IMR-90 (cell line): ENCODE measurements around the gene MYO1D. TPM values are rescaled to one million over a fixed set of nuclear protein-coding genes. Genes with fewer than 3 reads are reported as not detected.
"Not testable (repeated sequence)": the region's sequence is repeated elsewhere in the genome, so short reads cannot be mapped to it uniquely, and the experiment has no call there.

Experiments used
- ATAC-seq: fragments of 200-7000 bp; cut with Tn5 transposase; 2 replicates; pipeline ENCODE4 v1.9.1; 2020; ENCODE audit warnings: low read depth, mild to moderate bottlenecking, moderate library complexity
- BruUV-seq: library from RNA; stranded (reverse); fragments of 400-500 nt; replicated peaks from 2 replicates; lab custom pipeline; 2021; lab: Mats Ljungman, UMichigan
- CTCF ChIA-PET: fragments of 300-600 bp; formaldehyde crosslinking; extraction: SDS; loops from one replicate; lab custom pipeline; 2021; ENCODE audit warnings: antibody characterized with exemption; lab: Yijun Ruan, JAX
- POLR2A ChIA-PET: fragments of 300-600 bp; sonication (Branson Sonifier 250); formaldehyde crosslinking; loops from one replicate; lab custom pipeline; 2022; ENCODE audit warnings: antibody characterized with exemption; ENCODE audit not compliant: unreplicated experiment; lab: Charles Lee
- DNase-seq: peaks from one replicate; pipeline ENCODE4 v3.0.0; 2013
- H2AFZ ChIP-seq: replicated peaks from 2 replicates; pipeline ENCODE3; 2013; ENCODE audit warnings: low read length, mild to moderate bottlenecking; ENCODE audit not compliant: poor library complexity
- H2AK5ac ChIP-seq: 2 replicates; pipeline ENCODE4 v1.6.1; 2013; ENCODE audit warnings: low read depth, low read length, inconsistent platforms
- H2AK9ac ChIP-seq: replicated peaks from 2 replicates; pipeline ENCODE3; 2013; ENCODE audit warnings: mild to moderate bottlenecking, low read depth, low read length, moderate library complexity; ENCODE audit not compliant: poor library complexity
- H2BK120ac ChIP-seq: 2 replicates; pipeline ENCODE4 v1.6.1; 2013; ENCODE audit warnings: low read depth, low read length, inconsistent platforms
- H2BK15ac ChIP-seq: 3 replicates; pipeline ENCODE4 v1.6.1; 2013; ENCODE audit warnings: low read depth, low read length, inconsistent platforms
- H2BK20ac ChIP-seq: 2 replicates; pipeline ENCODE4 v1.6.1; 2013; ENCODE audit warnings: low read depth, mild to moderate bottlenecking, inconsistent platforms, low read length, moderate library complexity
- H2BK5ac ChIP-seq: 2 replicates; pipeline ENCODE4 v1.6.1; 2013; ENCODE audit warnings: mild to moderate bottlenecking, low read depth, low read length, inconsistent platforms; ENCODE audit not compliant: poor library complexity, severe bottlenecking
- H3K14ac ChIP-seq: replicated peaks from 2 replicates; pipeline ENCODE4 v1.6.1; 2013; ENCODE audit warnings: low read depth, low read length, inconsistent platforms
- H3K18ac ChIP-seq: 2 replicates; pipeline ENCODE4 v1.6.1; 2013; ENCODE audit warnings: low read depth, low read length, control low read depth
- H3K23ac ChIP-seq: 2 replicates; pipeline ENCODE4 v1.6.1; 2013; ENCODE audit warnings: low read depth, low read length, inconsistent platforms
- H3K27ac ChIP-seq: 2 replicates; pipeline ENCODE4 v1.5.1; 2013; ENCODE audit warnings: mild to moderate bottlenecking, control low read depth, low read length; ENCODE audit not compliant: insufficient read depth
- H3K27me3 ChIP-seq: 2 replicates; pipeline ENCODE4 v1.6.1; 2013; ENCODE audit warnings: low read length; ENCODE audit not compliant: control insufficient read depth, insufficient read depth
- H3K36me3 ChIP-seq: 2 replicates; pipeline ENCODE4 v1.6.1; 2013; ENCODE audit warnings: low read length, mixed read lengths; ENCODE audit not compliant: control insufficient read depth, insufficient read depth
- H3K4ac ChIP-seq: 2 replicates; pipeline ENCODE4 v1.6.1; 2013; ENCODE audit warnings: low read depth, low read length, inconsistent platforms
- H3K4me1 ChIP-seq: 2 replicates; pipeline ENCODE4 v1.6.1; 2013; ENCODE audit warnings: low read length, mixed read lengths; ENCODE audit not compliant: control insufficient read depth, insufficient read depth
- H3K4me2 ChIP-seq: 2 replicates; pipeline ENCODE4 v1.6.1; 2013; ENCODE audit warnings: low read depth, mild to moderate bottlenecking, control low read depth, low read length, moderate library complexity
- H3K4me3 ChIP-seq: 2 replicates; pipeline ENCODE4 v1.5.1; 2013; ENCODE audit warnings: low read depth, mild to moderate bottlenecking, control low read depth, low read length, moderate library complexity; ENCODE audit not compliant: insufficient read depth
- H3K56ac ChIP-seq: 2 replicates; pipeline ENCODE4 v1.6.1; 2013; ENCODE audit warnings: low read length, inconsistent platforms; ENCODE audit not compliant: insufficient read depth; ENCODE audit errors: extremely low read depth
- H3K79me1 ChIP-seq, 2 experiments: 2 replicates each; pipeline ENCODE4 v1.6.1; 2013; ENCODE audit warnings: low read length in 2 of 2, inconsistent platforms in 1 of 2, low read depth in 1 of 2
- H3K9ac ChIP-seq: 2 replicates; pipeline ENCODE4 v1.6.1; 2013; ENCODE audit warnings: low read depth, low read length, control low read depth
- H3K9me1 ChIP-seq: 2 replicates; pipeline ENCODE4 v1.6.1; 2013; ENCODE audit warnings: low read length, inconsistent platforms; ENCODE audit not compliant: insufficient read depth
- H3K9me3 ChIP-seq: 2 replicates; pipeline ENCODE4 v1.6.1; 2013; ENCODE audit warnings: low read length; ENCODE audit not compliant: control insufficient read depth, insufficient read depth
- H4K20me1 ChIP-seq: 2 replicates; pipeline ENCODE4 v1.6.1; 2013; ENCODE audit warnings: low read length, inconsistent platforms; ENCODE audit not compliant: insufficient read depth
- H4K5ac ChIP-seq: 2 replicates; pipeline ENCODE4 v1.6.1; 2013; ENCODE audit warnings: mild to moderate bottlenecking, low read depth, low read length, control low read depth
- H4K8ac ChIP-seq, 2 experiments: 2 replicates each; pipeline ENCODE4 v1.6.1; 2013; ENCODE audit warnings: low read depth in 2 of 2, low read length in 2 of 2, control low read depth in 1 of 2, inconsistent platforms in 1 of 2
- H4K91ac ChIP-seq: 2 replicates; pipeline ENCODE4 v1.6.1; 2013; ENCODE audit warnings: low read depth, low read length, inconsistent platforms; ENCODE audit not compliant: insufficient read depth
- BHLHE40 ChIP-seq: fragments of 150-350 bp; IDR thresholded peaks from 2 replicates; pipeline ENCODE4 v1.6.1; 2016; ENCODE audit warnings: mild to moderate bottlenecking, low read depth, low read length
- NFE2L2 ChIP-seq: fragments of 150-350 bp; IDR thresholded peaks from 2 replicates; pipeline ENCODE4 v1.6.1; 2016; ENCODE audit warnings: low read depth, mild to moderate bottlenecking, low read length
- POLR2A ChIP-seq: IDR thresholded peaks from 2 replicates; pipeline ENCODE4 v1.6.1; 2012; ENCODE audit warnings: mild to moderate bottlenecking, low read depth, low read length
- RAD21 ChIP-seq: IDR thresholded peaks from 2 replicates; pipeline ENCODE4 v1.6.1; 2012; ENCODE audit warnings: low read length, improper control_type of control experiment
- WGBS, 2 experiments: methylation state at CpG; one replicate each; pipeline versions ENCODE4 v1.1.5 to v1.1.7; 2013; ENCODE audit warnings: missing lambda C conversion rate in 2 of 2; ENCODE audit not compliant: insufficient read length in 1 of 2; ENCODE audit errors: extremely low coverage in 2 of 2; 5-methylcytosine and 5-hydroxymethylcytosine counted together
- dilution Hi-C: fragments of 300-500 bp; cut with HindIII; formaldehyde crosslinking; loops from one replicate; pipeline ENCODE4 v1.14.3; 2018; ENCODE audit warnings: low sequenced_read_pairs; ENCODE audit not compliant: unreplicated experiment
- in situ Hi-C: fragments of 300-500 bp; cut with MboI; formaldehyde crosslinking; loops from 3 replicates; pipeline ENCODE4 v1.14.3; 2019; ENCODE audit warnings: low sequenced_read_pairs, inconsistent platforms, mixed read lengths
- intact Hi-C: fragments of 100-400 bp; cut with micrococcal nuclease; formaldehyde crosslinking; loops from 2 replicates; pipeline ENCODE4 v1.10.0; 2022
- polyA plus RNA-seq, 3 experiments: library from polyadenylated mRNA; depleted of rRNA; stranded (reverse); fragments of >200 nt; gene quantifications; 2 replicates each; pipeline ENCODE4 v1.2.3, GENCODE V29; 2012; ENCODE audit warnings: low replicate concordance in 1 of 3
- total RNA-seq: library from RNA; depleted of rRNA; stranded (reverse); fragments of >200 nt; gene quantifications from 2 replicates; pipeline ENCODE4 v1.2.3, GENCODE V29; 2012

The MYO1D gene
- total and polyA plus RNA-seq, 2 of the 4 experiments (the other 2 are of a cell fraction): 0.63 to 0.90 TPM

DNA sequence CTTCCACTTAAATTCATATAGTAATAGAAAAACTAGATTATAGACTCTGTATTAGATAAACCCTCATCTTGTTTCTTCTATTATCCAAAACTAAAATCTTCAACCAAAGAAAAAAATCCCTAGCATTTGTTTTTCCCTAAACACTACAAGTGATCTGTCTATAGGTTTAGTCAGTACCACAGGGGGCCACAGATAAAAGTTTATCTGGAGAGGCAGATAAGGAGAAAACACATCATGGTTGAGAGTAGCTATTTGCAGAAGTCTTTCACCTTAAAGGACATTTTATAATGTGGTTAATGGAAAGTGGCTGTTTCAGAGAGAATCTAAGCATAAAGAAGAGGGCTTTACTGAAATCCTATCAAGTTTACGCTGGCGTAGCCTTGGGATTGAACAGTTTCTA lies 230.0 kb downstream of the MYO1D start:
- no peak overlapping the region for H2BK15ac ChIP-seq
- in situ Hi-C loops: no loop called here
- H3K9ac ChIP-seq: no peak overlapping the region
- no peak overlapping the region for H3K4me3 ChIP-seq
- CTCF ChIA-PET: interaction anchor here (0.5 to 1.3 kb wide), 2 partner anchors 12 to 35 kb away, joined by 4 to 5 read pairs; no protein-coding TSS in a partner anchor
- ATAC-seq: no peak
- H3K4ac ChIP-seq: no peak overlapping the region
- H3K18ac ChIP-seq: no peak overlapping the region
- H2AFZ ChIP-seq: no peak overlapping the region
- TF ChIP-seq POLR2A (no peak), BHLHE40 (no peak), NFE2L2 (no peak), RAD21 (no peak)
- no peaks in the 10 kb centered on the region for H3K79me1 ChIP-seq
- no peak overlapping the region for H4K5ac ChIP-seq
- H2AK9ac ChIP-seq: no peak overlapping the region
- POLR2A ChIA-PET: no interaction called here
- DNase-seq: no peak
- H4K91ac ChIP-seq: no peak overlapping the region
- 88% methylated on average over 2 of the region's 2 CpGs; no CpG with 5 or more reads in 1 of the 2 experiments for WGBS, 2 experiments
- H3K36me3 ChIP-seq: no peaks in the 10 kb centered on the region
- intact Hi-C loops: no loop called here
- no peaks in the 10 kb centered on the region for H3K9me3 ChIP-seq
- no peak overlapping the region for H3K56ac ChIP-seq
- no peak overlapping the region for H4K8ac ChIP-seq
- H4K20me1 ChIP-seq: no peaks in the 10 kb centered on the region
- H3K14ac ChIP-seq: no peak overlapping the region
- H3K9me1 ChIP-seq: no peaks in the 10 kb centered on the region
- no peak overlapping the region for H2AK5ac ChIP-seq
- BruUV-seq: no TSS peak
- dilution Hi-C loops: no loop called here
- no peak overlapping the region for H3K4me2 ChIP-seq
- no peaks in the 10 kb centered on the region for H3K4me1 ChIP-seq
- H3K27ac ChIP-seq: no peak overlapping the region
- no peak overlapping the region for H2BK5ac ChIP-seq
- H3K23ac ChIP-seq: no peak overlapping the region
- H2BK20ac ChIP-seq: no peak overlapping the region
- H2BK120ac ChIP-seq: no peak overlapping the region
- no peaks in the 10 kb centered on the region for H3K27me3 ChIP-seq

- H2BK120ac ChIP-seq, BruUV-seq, H3K79me1 ChIP-seq, H2BK20ac ChIP-seq, CTCF ChIA-PET, intact Hi-C loops, dilution Hi-C loops, in situ Hi-C loops, H3K27ac ChIP-seq, H3K14ac ChIP-seq, H2BK5ac ChIP-seq, H2BK15ac ChIP-seq, H3K56ac ChIP-seq, ATAC-seq, H3K23ac ChIP-seq, H3K4me2 ChIP-seq, POLR2A ChIA-PET, H2AK5ac ChIP-seq, H2AFZ ChIP-seq, H4K8ac ChIP-seq, H3K18ac ChIP-seq, H3K9me1 ChIP-seq, H3K27me3 ChIP-seq, H4K5ac ChIP-seq, H3K4me1 ChIP-seq, H3K4me3 ChIP-seq, H4K91ac ChIP-seq, H3K36me3 ChIP-seq, H3K9me3 ChIP-seq, H3K4ac ChIP-seq, H2AK9ac ChIP-seq, H4K20me1 ChIP-seq, H3K9ac ChIP-seq, DNase-seq: not testable (repeated sequence)
- no CpG with 5 or more reads among the region's 2 CpGs for WGBS, 2 experiments
Observed at GRCh38 chr17:32641514-32641913, 235.4 kb downstream of the MYO1D start.
